GM12878 (cell line): Measurements from ENCODE around the gene TIMM50. TPM values are rescaled to one million over a fixed set of nuclear protein-coding genes. Genes with fewer than 3 reads are reported as not detected.

Experiments used
- ATAC-seq: fragments of 200-7000 bp; cut with Tn5 transposase; 3 replicates; pipeline ENCODE4 v1.9.1; 2020; ENCODE audit warnings: mild to moderate bottlenecking, moderate library complexity
- BruUV-seq: library from RNA; stranded (reverse); fragments of 400-500 nt; replicated peaks from 2 replicates; lab custom pipeline; 2021; lab: Mats Ljungman, UMichigan
- CTCF ChIA-PET: fragments of 300-600 bp; sonication (Branson Sonifier 250); formaldehyde crosslinking; extraction: SDS; loops from one replicate; lab custom pipeline; 2021; ENCODE audit warnings: inconsistent platforms; lab: Yijun Ruan, JAX
- POLR2A ChIA-PET: fragments of 350-600 bp; formaldehyde crosslinking; extraction: SDS; loops from one replicate; lab custom pipeline; 2021; ENCODE audit warnings: inconsistent platforms; lab: Charles Lee
- RAD21 ChIA-PET: fragments of 300-600 bp; sonication (Branson Sonifier 250); formaldehyde crosslinking; loops from one replicate; lab custom pipeline; 2023; ENCODE audit warnings: antibody characterized with exemption; ENCODE audit not compliant: unreplicated experiment; lab: Charles Lee
- SMC1A ChIA-PET: fragments of 300-600 bp; sonication (Branson Sonifier 250); formaldehyde crosslinking; loops from one replicate; lab custom pipeline; 2023; ENCODE audit not compliant: unreplicated experiment, uncharacterized antibody; lab: Charles Lee
- DNase-seq: peaks from one replicate; pipeline ENCODE4 v3.0.0-alpha.2; 2011; ENCODE audit warnings: low read depth, low spot score
- FAIRE-seq: peaks from 3 replicates; lab custom pipeline; 2011; peaks lifted over from hg19 to GRCh38; lab: Jason Lieb, UNC
- H2AFZ ChIP-seq: 2 replicates; pipeline ENCODE4 v1.6.0; 2011; ENCODE audit warnings: low read depth, low read length, control low read depth; ENCODE audit not compliant: control insufficient read depth
- H3K27ac ChIP-seq: 2 replicates; pipeline ENCODE4 v1.5.1; 2011; ENCODE audit warnings: control low read depth; ENCODE audit not compliant: control insufficient read depth, insufficient read depth
- H3K27me3 ChIP-seq, 2 experiments: replicated peaks in 1 of 2; 2 replicates each; pipeline versions ENCODE4 v1.6.0 to v1.6.1; 2011; ENCODE audit warnings: low read length in 1 of 2; ENCODE audit not compliant: control insufficient read depth in 2 of 2, insufficient read depth in 2 of 2
- H3K36me3 ChIP-seq, 2 experiments: 2 replicates each; pipeline ENCODE4 v1.5.1; 2011; ENCODE audit warnings: low read length in 1 of 2; ENCODE audit not compliant: control insufficient read depth in 2 of 2, insufficient read depth in 2 of 2
- H3K4me1 ChIP-seq: 2 replicates; pipeline ENCODE4 v1.6.1; 2011; ENCODE audit warnings: mild to moderate bottlenecking, low read length, moderate library complexity, mixed read lengths; ENCODE audit not compliant: control insufficient read depth, insufficient read depth
- H3K4me2 ChIP-seq: 2 replicates; pipeline ENCODE4 v1.6.0; 2011; ENCODE audit warnings: control low read depth; ENCODE audit not compliant: control insufficient read depth, insufficient read depth
- H3K4me3 ChIP-seq: fragments of 200-600 bp; sonication (generic); 2 replicates; pipeline ENCODE4 v1.5.1; 2016
- H3K79me2 ChIP-seq: 2 replicates; pipeline ENCODE4 v1.6.0; 2011; ENCODE audit warnings: low read length; ENCODE audit not compliant: control insufficient read depth, insufficient read depth
- H3K9ac ChIP-seq: 2 replicates; pipeline ENCODE4 v1.8.0; 2011; ENCODE audit warnings: low read length, control low read depth, mixed read lengths; ENCODE audit not compliant: control insufficient read depth, insufficient read depth
- H3K9me3 ChIP-seq: replicated peaks from 3 replicates; pipeline ENCODE4 v1.5.1; 2011; ENCODE audit warnings: mild to moderate bottlenecking, low read length; ENCODE audit not compliant: control insufficient read depth, insufficient read depth
- H4K20me1 ChIP-seq: 2 replicates; pipeline ENCODE4 v1.6.0; 2011; ENCODE audit not compliant: control insufficient read depth, insufficient read depth
- CBX3 ChIP-seq: fragments of 200-600 bp; sonication (generic); IDR thresholded peaks from 2 replicates; pipeline ENCODE4 v1.6.1; 2016; ENCODE audit warnings: low read depth, borderline replicate concordance
- GABPA ChIP-seq: IDR thresholded peaks from 2 replicates; pipeline ENCODE4 v1.6.1; 2014; ENCODE audit warnings: antibody characterized with exemption, low read depth, mild to moderate bottlenecking, inconsistent platforms
- IKZF2 ChIP-seq, 2 experiments: fragments of 450-650 bp; IDR thresholded peaks; 2 replicates each; pipeline ENCODE4 v1.6.1; 2017; ENCODE audit warnings: mild to moderate bottlenecking in 2 of 2, moderate library complexity in 2 of 2
- MEF2A ChIP-seq: IDR thresholded peaks from 2 replicates; pipeline ENCODE4 v1.6.1; 2011; ENCODE audit warnings: low read depth, mild to moderate bottlenecking, low read length, moderate library complexity; ENCODE audit not compliant: insufficient read depth
- POLR2AphosphoS2 ChIP-seq: IDR thresholded peaks from 2 replicates; pipeline ENCODE4 v1.6.1; 2011; ENCODE audit warnings: low read depth, mild to moderate bottlenecking, low read length, improper control_type of control experiment, moderate library complexity
- RAD51 ChIP-seq: fragments of 450-650 bp; IDR thresholded peaks from 2 replicates; pipeline ENCODE4 v1.6.1; 2016; ENCODE audit warnings: moderate library complexity, mild to moderate bottlenecking, inconsistent platforms
- SIN3A ChIP-seq: IDR thresholded peaks from 2 replicates; pipeline ENCODE4 v1.6.1; 2012; ENCODE audit warnings: low read depth, low read length, improper control_type of control experiment
- ZBED1 ChIP-seq: IDR thresholded peaks from 2 replicates; pipeline ENCODE4 v1.6.1; 2016; ENCODE audit warnings: borderline replicate concordance
- ZNF207 ChIP-seq: fragments of 450-650 bp; IDR thresholded peaks from 2 replicates; pipeline ENCODE4 v1.6.1; 2014; ENCODE audit warnings: antibody characterized with exemption, mild to moderate bottlenecking, borderline replicate concordance
- WGBS: methylation state at CpG from one replicate; pipeline ENCODE4 v1.1.6; 2016; ENCODE audit warnings: low lambda C conversion rate; ENCODE audit not compliant: insufficient replicate concordance, insufficient coverage; ENCODE audit errors: missing lambda C conversion rate; 5-methylcytosine and 5-hydroxymethylcytosine counted together
- in situ Hi-C: fragments of 300-500 bp; cut with MboI; formaldehyde crosslinking; loops from 9 replicates; pipeline ENCODE4 v1.14.3; 2018; ENCODE audit warnings: mixed read lengths
- intact Hi-C: fragments of 100-400 bp; cut with micrococcal nuclease; formaldehyde crosslinking; loops from one replicate; pipeline ENCODE4 v1.14.2; 2022; ENCODE audit not compliant: unreplicated experiment
- polyA plus RNA-seq, 11 experiments: library from polyadenylated mRNA; depleted of rRNA in 4 of 11; unstranded in 6 of 11; stranded (reverse) in 5 of 11; fragments of >200 nt; fragmentation: Nextera tagmentation in 4 of 11; fragmentation: Illumina TruSeq in 1 of 11; extraction: Ambion mirVana in 4 of 11; extraction: Trizol in 1 of 11; gene quantifications; 1 replicate in 1 of 11; 2 replicates in 10 of 11; pipeline versions ENCODE4 v1.2.1 to v1.2.3, GENCODE V29; 2011 to 2016; ENCODE audit warnings: inconsistent platforms in 2 of 11, missing spikeins in 2 of 11, low read depth in 1 of 11
- total RNA-seq, 4 experiments: library from RNA; depleted of rRNA in 3 of 4; stranded (reverse); fragments of >200 nt in 3 of 4; fragmentation: Illumina TruSeq in 1 of 4; extraction: Trizol in 1 of 4; gene quantifications; 2 replicates each; pipeline versions ENCODE4 v1.2.1 to v1.2.3, GENCODE V29; 2013 to 2021
- TF ChIP-seq, protein P1 (sequence below): fragments of 450-650 bp; IDR thresholded peaks from 2 replicates; pipeline ENCODE4 v1.6.1; 2017; ENCODE audit warnings: borderline replicate concordance

TIMM50 gene
- total and polyA plus RNA-seq, 10 of the 15 experiments (the other 5 are each of a cell fraction or from before 2014, with no cell fraction given), result 15.6 to 146 (median 101) TPM

- TF ChIP-seq SIN3A (peak; percentile 91), GABPA (peak; percentile 87; the same call in 1 of the 2 replicates), POLR2AphosphoS2 (peak; percentile 96)
- TF ChIP-seq, protein P1, sequence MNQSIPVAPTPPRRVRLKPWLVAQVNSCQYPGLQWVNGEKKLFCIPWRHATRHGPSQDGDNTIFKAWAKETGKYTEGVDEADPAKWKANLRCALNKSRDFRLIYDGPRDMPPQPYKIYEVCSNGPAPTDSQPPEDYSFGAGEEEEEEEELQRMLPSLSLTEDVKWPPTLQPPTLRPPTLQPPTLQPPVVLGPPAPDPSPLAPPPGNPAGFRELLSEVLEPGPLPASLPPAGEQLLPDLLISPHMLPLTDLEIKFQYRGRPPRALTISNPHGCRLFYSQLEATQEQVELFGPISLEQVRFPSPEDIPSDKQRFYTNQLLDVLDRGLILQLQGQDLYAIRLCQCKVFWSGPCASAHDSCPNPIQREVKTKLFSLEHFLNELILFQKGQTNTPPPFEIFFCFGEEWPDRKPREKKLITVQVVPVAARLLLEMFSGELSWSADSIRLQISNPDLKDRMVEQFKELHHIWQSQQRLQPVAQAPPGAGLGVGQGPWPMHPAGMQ, result no peak
Observed at GRCh38 chr19:39435499-39436349, 44.9 kb upstream of the TIMM50 start, which contains the start of gene RPS16 (continued).

DNA sequence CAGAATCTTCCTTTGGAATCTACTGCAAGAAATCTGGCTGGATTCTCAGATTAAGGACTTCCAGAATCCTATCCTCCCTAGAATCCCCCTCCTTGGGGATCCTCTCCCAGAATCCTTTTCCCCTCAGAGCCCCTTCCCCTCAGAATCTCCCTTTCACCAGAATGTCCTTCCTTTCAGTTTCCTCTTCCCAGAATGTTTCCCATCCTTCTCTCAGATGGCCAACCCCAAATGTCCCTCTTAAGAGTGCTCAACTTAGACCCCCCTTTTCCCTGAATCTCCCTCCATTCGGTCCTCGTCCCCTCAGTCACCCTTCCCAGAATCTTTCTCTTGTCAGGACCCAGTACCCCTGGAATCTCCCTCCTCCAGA, 44.3 kb upstream of the TIMM50 start:
- Histone ChIP-seq H3K4me2 (peak overlapping the region; percentile 87), H3K9me3 (no peaks in the 10 kb centered on the region), H3K27me3 (no peaks in the 10 kb centered on the region), H3K4me1 (peaks cover 31% of the 10 kb centered on the region), H3K27ac (peak overlapping the region; percentile 81), H3K9ac (peak overlapping the region; percentile 86), H3K36me3 (peaks cover 10 to 15% of the 10 kb centered on the region in 2 experiments), H3K79me2 (peaks cover 36% of the 10 kb centered on the region), H2AFZ (peak overlapping the region; percentile 65), H3K4me3 (peak overlapping the region; percentile 71), H4K20me1 (no peaks in the 10 kb centered on the region; the same call in 1 of the 2 replicates)
- POLR2A ChIA-PET, result interaction anchor here (0.6 to 1.9 kb wide), 18 partner anchors 10 to 397 kb away, joined by 3 to 40 read pairs (median 5); partner anchors contain the start of genes MED29, PAF1, PLEKHG2 and SAMD4B
- in situ Hi-C loops, result no loop called here
- no peak for ATAC-seq
- TF ChIP-seq MEF2A (no peak), ZNF207 (no peak), IKZF2 (IDR thresholded peaks at IDR 0.05) (peak in 1 of 2 experiments; percentile 48; a peak in 1 of 4 replicates), CBX3 (no peak), RAD51 (0 out of 2 replicates have a peak, but pooled peaks have one; percentile 13), ZBED1 (0 out of 2 replicates have a peak, but pooled peaks have one; percentile 9)
- RAD21 ChIA-PET, result interaction anchor here (0.6 to 1.6 kb wide), 12 partner anchors 9 to 534 kb away, joined by 3 to 12 read pairs (median 4); partner anchors contain the start of genes EID2B, PLEKHG2, PSMC4 and SAMD4B
- 0% methylated on average over 2 of the region's 2 CpGs for WGBS
- no peak for FAIRE-seq
- intact Hi-C loops, result loop anchor here (1.0 kb wide), 1 partner anchor 24 kb away; the partner anchor contains the start of gene PLEKHG2
- CTCF ChIA-PET, result interaction anchor here (0.6 to 1.7 kb wide), 13 partner anchors 9 to 100 kb away, joined by 3 to 15 read pairs (median 5); partner anchors contain the start of genes PLEKHG2 and SUPT5H
- SMC1A ChIA-PET, result interaction anchor here (0.7 to 1.7 kb wide), 9 partner anchors 22 to 104 kb away, joined by 3 to 9 read pairs (median 5); partner anchors contain the start of genes EID2B, MED29, PAF1 and PLEKHG2
- no peak for DNase-seq
- BruUV-seq, result TSS peak; percentile 99
